Caco-2 (cell line): ENCODE results near the gene STK35. TPM values are rescaled to one million over a fixed set of nuclear protein-coding genes. Genes with fewer than 3 reads are reported as not detected.

Source experiments
- BruUV-seq: library from RNA; stranded (reverse); fragments of 400-500 nt; replicated peaks from 2 replicates; lab custom pipeline; 2021; lab: Mats Ljungman, UMichigan
- CTCF ChIA-PET: fragments of 300-600 bp; sonication (Branson Sonifier 250); formaldehyde crosslinking; loops from one replicate; lab custom pipeline; 2022; ENCODE audit warnings: antibody characterized with exemption; lab: Charles Lee
- POLR2A ChIA-PET: fragments of 300-600 bp; sonication (Branson Sonifier 250); formaldehyde crosslinking; loops from one replicate; lab custom pipeline; 2022; ENCODE audit warnings: antibody characterized with exemption; lab: Charles Lee
- DNase-seq, 2 experiments: peaks; one replicate each; pipeline versions ENCODE4 v3.0.0 to v3.0.0-alpha.2; 2020 to 2022
- H3K27me3 ChIP-seq: replicated peaks from 2 replicates; pipeline ENCODE4 v1.6.0; 2011; ENCODE audit warnings: low read length; ENCODE audit not compliant: control insufficient read depth, insufficient read depth
- H3K36me3 ChIP-seq: 2 replicates; pipeline ENCODE4 v1.5.1; 2011; ENCODE audit warnings: low read length; ENCODE audit not compliant: control insufficient read depth, insufficient read depth
- H3K4me1 ChIP-seq: fragments of 250-450 bp; sonication (Bioruptor Pico); 2 replicates; pipeline ENCODE4 v1.5.1; 2020; ENCODE audit warnings: mild to moderate bottlenecking
- H3K4me3 ChIP-seq: 2 replicates; pipeline ENCODE4 v1.5.1; 2011; ENCODE audit warnings: low read depth, mild to moderate bottlenecking, control low read depth, low read length
- H3K9me3 ChIP-seq: fragments of 250-450 bp; sonication (Bioruptor Pico); 2 replicates; pipeline ENCODE4 v1.5.1; 2020; ENCODE audit warnings: mild to moderate bottlenecking, moderate library complexity
- H3K27ac Mint-ChIP-seq: one replicate; pipeline ENCODE4 v1.8.0; 2022; ENCODE audit warnings: mixed read lengths; ENCODE audit not compliant: unreplicated experiment
- H3K27me3 Mint-ChIP-seq: one replicate; pipeline ENCODE4 v1.8.0; 2022; ENCODE audit warnings: mixed read lengths; ENCODE audit not compliant: insufficient read depth, unreplicated experiment
- H3K36me3 Mint-ChIP-seq: one replicate; pipeline ENCODE4 v1.8.0; 2022; ENCODE audit warnings: mild to moderate bottlenecking, mixed read lengths; ENCODE audit not compliant: insufficient read depth, unreplicated experiment
- H3K4me1 Mint-ChIP-seq: one replicate; pipeline ENCODE4 v1.8.0; 2022; ENCODE audit warnings: low read depth, mixed read lengths; ENCODE audit not compliant: unreplicated experiment
- H3K4me3 Mint-ChIP-seq: one replicate; pipeline ENCODE4 v1.8.0; 2022; ENCODE audit warnings: mild to moderate bottlenecking, moderate library complexity, mixed read lengths; ENCODE audit not compliant: unreplicated experiment
- H3K9me3 Mint-ChIP-seq: one replicate; pipeline ENCODE4 v1.8.0; 2022; ENCODE audit warnings: mixed read lengths; ENCODE audit not compliant: unreplicated experiment
- intact Hi-C: fragments of 100-400 bp; cut with micrococcal nuclease; formaldehyde crosslinking; loops from one replicate; pipeline ENCODE4 v1.10.0; 2022; ENCODE audit not compliant: unreplicated experiment
- total RNA-seq: library from RNA; stranded (reverse); gene quantifications from 2 replicates; pipeline ENCODE4 v1.2.3, GENCODE V29; 2022
- TF ChIP-seq, protein P1 (sequence below), 2 experiments: fragments of 200-600 bp in 1 of 2; IDR thresholded peaks; 1 replicate in 1 of 2; 2 replicates in 1 of 2; pipeline versions ENCODE4 v1.5.1 to v1.8.0; 2011 to 2022; ENCODE audit warnings: antibody characterized with exemption in 1 of 2, control low read depth in 1 of 2, inconsistent platforms in 1 of 2, low read depth in 1 of 2, low read length in 1 of 2, mild to moderate bottlenecking in 1 of 2, moderate library complexity in 1 of 2; ENCODE audit not compliant: insufficient read depth in 1 of 2, severe bottlenecking in 1 of 2, unreplicated experiment in 1 of 2

Gene STK35
- total RNA-seq, 1 experiment from 2014 or later: 40.2 TPM

DNA sequence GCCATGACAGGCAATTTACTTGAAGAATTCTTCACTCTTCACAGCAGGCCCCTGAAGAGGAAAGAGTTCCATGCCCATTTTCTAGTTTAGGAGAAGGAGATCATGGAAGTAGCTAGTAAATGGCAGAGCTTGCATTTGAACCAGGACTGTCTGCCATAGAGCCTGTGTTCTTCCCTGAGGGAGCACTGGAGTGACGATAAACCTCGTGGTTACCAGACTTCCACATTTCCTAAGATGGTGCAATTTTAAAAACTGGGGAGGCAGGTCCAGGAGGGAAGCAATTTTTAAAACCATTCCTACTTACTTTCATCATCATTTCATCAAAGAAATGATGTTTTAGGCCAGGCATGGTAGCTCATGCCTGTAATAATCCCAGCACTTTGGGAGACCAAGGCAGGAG lies 36.8 kb downstream of the STK35 start:
- H3K4me1 Mint-ChIP-seq: no peaks in the 10 kb centered on the region
- POLR2A ChIA-PET: no interaction called here
- H3K36me3 ChIP-seq: peaks cover 4% of the 10 kb centered on the region

DNA sequence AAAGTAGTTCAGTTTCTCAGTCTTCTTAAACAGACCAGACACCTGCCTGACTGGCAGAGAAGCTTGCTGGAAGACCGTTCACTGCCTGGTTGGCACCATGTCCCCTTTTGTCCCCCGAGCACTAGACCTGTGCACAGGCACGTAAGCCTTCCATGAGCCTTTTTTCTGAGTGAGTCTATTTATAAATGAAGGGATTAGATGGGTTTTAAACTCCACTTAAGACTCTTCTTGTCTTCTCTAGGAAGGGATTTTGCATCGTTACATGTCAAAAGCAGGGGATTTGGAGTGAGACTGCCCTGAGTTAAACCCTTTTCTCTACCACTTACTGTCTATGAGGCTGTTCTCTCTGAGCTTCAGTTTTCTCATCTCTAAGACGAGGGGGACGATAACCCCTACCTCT lies 37.6 kb downstream of the STK35 start:
- Mint-ChIP-seq H3K27ac (no peak overlapping the region), H3K4me1 (no peaks in the 10 kb centered on the region), H3K9me3 (no peaks in the 10 kb centered on the region), H3K27me3 (no peaks in the 10 kb centered on the region), H3K4me3 (no peak overlapping the region), H3K36me3 (peaks cover 31% of the 10 kb centered on the region)
- CTCF ChIA-PET: no interaction called here
- TF ChIP-seq, protein P1, sequence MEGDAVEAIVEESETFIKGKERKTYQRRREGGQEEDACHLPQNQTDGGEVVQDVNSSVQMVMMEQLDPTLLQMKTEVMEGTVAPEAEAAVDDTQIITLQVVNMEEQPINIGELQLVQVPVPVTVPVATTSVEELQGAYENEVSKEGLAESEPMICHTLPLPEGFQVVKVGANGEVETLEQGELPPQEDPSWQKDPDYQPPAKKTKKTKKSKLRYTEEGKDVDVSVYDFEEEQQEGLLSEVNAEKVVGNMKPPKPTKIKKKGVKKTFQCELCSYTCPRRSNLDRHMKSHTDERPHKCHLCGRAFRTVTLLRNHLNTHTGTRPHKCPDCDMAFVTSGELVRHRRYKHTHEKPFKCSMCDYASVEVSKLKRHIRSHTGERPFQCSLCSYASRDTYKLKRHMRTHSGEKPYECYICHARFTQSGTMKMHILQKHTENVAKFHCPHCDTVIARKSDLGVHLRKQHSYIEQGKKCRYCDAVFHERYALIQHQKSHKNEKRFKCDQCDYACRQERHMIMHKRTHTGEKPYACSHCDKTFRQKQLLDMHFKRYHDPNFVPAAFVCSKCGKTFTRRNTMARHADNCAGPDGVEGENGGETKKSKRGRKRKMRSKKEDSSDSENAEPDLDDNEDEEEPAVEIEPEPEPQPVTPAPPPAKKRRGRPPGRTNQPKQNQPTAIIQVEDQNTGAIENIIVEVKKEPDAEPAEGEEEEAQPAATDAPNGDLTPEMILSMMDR (IDR thresholded peaks at IDR 0.05; ENCODE audit: insufficient read depth in 1 of 2, low read depth in 1 of 2, low read length in 1 of 2, severe bottlenecking in 1 of 2, unreplicated experiment in 1 of 2): no peak
- no peak overlapping the region for H3K4me3 ChIP-seq
- H3K9me3 ChIP-seq: no peaks in the 10 kb centered on the region
- BruUV-seq: no TSS peak
- no peak for DNase-seq
- peaks cover 4% of the 10 kb centered on the region for H3K36me3 ChIP-seq
- intact Hi-C loops: no loop called here
- POLR2A ChIA-PET: no interaction called here
- H3K27me3 ChIP-seq: no peaks in the 10 kb centered on the region
- no peaks in the 10 kb centered on the region for H3K4me1 ChIP-seq

More for the DNA sequence above, 36.8 kb downstream of the STK35 start:
- CTCF ChIA-PET: no interaction called here
- no peak for DNase-seq
- Histone ChIP-seq H3K4me1 (no peaks in the 10 kb centered on the region), H3K4me3 (no peak overlapping the region), H3K27me3 (no peaks in the 10 kb centered on the region), H3K9me3 (no peaks in the 10 kb centered on the region)
- no peaks in the 10 kb centered on the region for H3K9me3 Mint-ChIP-seq
- intact Hi-C loops: no loop called here
- no peak overlapping the region for H3K27ac Mint-ChIP-seq
- TF ChIP-seq, protein P1 (IDR thresholded peaks at IDR 0.05; ENCODE audit: insufficient read depth in 1 of 2, low read depth in 1 of 2, low read length in 1 of 2, severe bottlenecking in 1 of 2, unreplicated experiment in 1 of 2): no peak
- H3K4me3 Mint-ChIP-seq: no peak overlapping the region
- H3K36me3 Mint-ChIP-seq: peaks cover 22% of the 10 kb centered on the region
- no peaks in the 10 kb centered on the region for H3K27me3 Mint-ChIP-seq
- BruUV-seq: no TSS peak

DNA sequence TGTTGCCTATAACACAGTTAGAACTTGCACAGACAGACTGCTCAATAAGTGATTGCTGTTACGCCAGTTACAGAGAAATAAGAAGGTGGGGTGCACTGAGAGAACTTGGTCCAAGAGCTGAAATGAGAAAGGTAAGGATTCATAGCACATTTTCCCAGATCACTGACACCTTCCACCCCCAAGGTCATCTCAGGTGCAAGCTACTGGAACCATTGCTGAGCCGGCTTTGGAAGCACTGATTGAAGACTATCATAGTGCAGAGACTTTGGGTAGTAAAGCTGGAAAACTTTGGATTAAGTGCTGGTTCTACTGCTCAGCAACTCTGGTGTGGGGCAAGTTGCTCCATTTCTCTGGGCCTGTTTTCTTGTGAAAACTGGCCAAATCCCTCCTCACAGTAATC lies 38.1 kb downstream of the STK35 start:
- ChIA-PET CTCF (no interaction called here), POLR2A (no interaction called here)
- Histone ChIP-seq H3K9me3 (no peaks in the 10 kb centered on the region), H3K36me3 (peaks cover 6% of the 10 kb centered on the region), H3K4me3 (no peak overlapping the region), H3K4me1 (no peaks in the 10 kb centered on the region), H3K27me3 (no peaks in the 10 kb centered on the region)
- no peaks in the 10 kb centered on the region for H3K9me3 Mint-ChIP-seq
- H3K4me3 Mint-ChIP-seq: no peak overlapping the region
- H3K36me3 Mint-ChIP-seq: peaks cover 32% of the 10 kb centered on the region
- TF ChIP-seq, protein P1 (IDR thresholded peaks at IDR 0.05; ENCODE audit: insufficient read depth in 1 of 2, low read depth in 1 of 2, low read length in 1 of 2, severe bottlenecking in 1 of 2, unreplicated experiment in 1 of 2): no peak
- no peak for DNase-seq
- no peaks in the 10 kb centered on the region for H3K4me1 Mint-ChIP-seq
- H3K27ac Mint-ChIP-seq: no peak overlapping the region
- H3K27me3 Mint-ChIP-seq: no peaks in the 10 kb centered on the region
- intact Hi-C loops: no loop called here
- BruUV-seq: no TSS peak
